ENCODE measurements around the gene EAPP. TPM values are rescaled to one million over a fixed set of nuclear protein-coding genes. Genes with fewer than 3 reads are reported as not detected.

Gene EAPP
- total and polyA plus RNA-seq, 2 of the 13 experiments (the other 11 are each of a cell fraction or from before 2014, with no cell fraction given) = 68.7 to 110 TPM

GRCh38 chr14:34554540-34555250 is 15.2 kb upstream of the EAPP start (continued):
- peak; percentile 71; the same call in 1 of the 2 replicates for TF ChIP-seq TP53 (CRISPR knock-in tag; conservative IDR thresholded peaks at IDR 0.05)
- TF ChIP-seq POLR2A (IDR thresholded peaks at IDR 0.05; ENCODE audit: insufficient read depth in 1 of 2, low read depth in 2 of 2, low read length in 2 of 2) = peak in 1 of 2 experiments; percentile 64; a peak in 2 of 4 replicates
- TF ChIP-seq PRDM10 (CRISPR knock-in tag; IDR thresholded peaks at IDR 0.05; ENCODE audit: low read depth) = 0 out of 2 replicates have a peak, but pooled peaks have one; percentile 76
- TF ChIP-seq, protein P1, sequence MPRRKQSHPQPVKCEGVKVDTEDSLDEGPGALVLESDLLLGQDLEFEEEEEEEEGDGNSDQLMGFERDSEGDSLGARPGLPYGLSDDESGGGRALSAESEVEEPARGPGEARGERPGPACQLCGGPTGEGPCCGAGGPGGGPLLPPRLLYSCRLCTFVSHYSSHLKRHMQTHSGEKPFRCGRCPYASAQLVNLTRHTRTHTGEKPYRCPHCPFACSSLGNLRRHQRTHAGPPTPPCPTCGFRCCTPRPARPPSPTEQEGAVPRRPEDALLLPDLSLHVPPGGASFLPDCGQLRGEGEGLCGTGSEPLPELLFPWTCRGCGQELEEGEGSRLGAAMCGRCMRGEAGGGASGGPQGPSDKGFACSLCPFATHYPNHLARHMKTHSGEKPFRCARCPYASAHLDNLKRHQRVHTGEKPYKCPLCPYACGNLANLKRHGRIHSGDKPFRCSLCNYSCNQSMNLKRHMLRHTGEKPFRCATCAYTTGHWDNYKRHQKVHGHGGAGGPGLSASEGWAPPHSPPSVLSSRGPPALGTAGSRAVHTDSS (CRISPR knock-in tag; conservative IDR thresholded peaks at IDR 0.05) = no peak
- no peak for TF ChIP-seq ZNF883 (CRISPR knock-in tag; IDR thresholded peaks at IDR 0.05; ENCODE audit: not compliant biosample characterization)
- TF ChIP-seq ZBTB43 (CRISPR knock-in tag; conservative IDR thresholded peaks at IDR 0.05) = 0 out of 2 replicates have a peak, but pooled peaks have one; percentile 34
- TF ChIP-seq ZNF33A (CRISPR knock-in tag; IDR thresholded peaks at IDR 0.05; ENCODE audit: borderline replicate concordance) = no peak
- TF ChIP-seq NPAS2 (CRISPR knock-in tag; IDR thresholded peaks at IDR 0.05; ENCODE audit: borderline replicate concordance) = no peak
- TF ChIP-seq CCAR2 (optimal IDR thresholded peaks at IDR 0.05; ENCODE audit: low read depth, low read length) = no peak
- TF ChIP-seq ZNF230 (CRISPR knock-in tag; IDR thresholded peaks at IDR 0.05) = peak; percentile 74; the same call in 1 of the 2 replicates
- TF ChIP-seq SMAD9 (CRISPR knock-in tag; IDR thresholded peaks at IDR 0.05) = 0 out of 2 replicates have a peak, but pooled peaks have one; percentile 36
- TF ChIP-seq ZBED4 (CRISPR knock-in tag; IDR thresholded peaks at IDR 0.05; ENCODE audit: borderline replicate concordance) = no peak
- TF ChIP-seq ZNF543 (CRISPR knock-in tag; IDR thresholded peaks at IDR 0.05) = peak; percentile 60; the same call in 1 of the 2 replicates
- TF ChIP-seq ZNF761 (CRISPR knock-in tag; conservative IDR thresholded peaks at IDR 0.05) = peak; percentile 68; the same call in 1 of the 2 replicates
- no peak for TF ChIP-seq HNRNPK (IDR thresholded peaks at IDR 0.05; ENCODE audit: low read depth, low read length, poor library complexity, severe bottlenecking)
- TF ChIP-seq ZBTB8A (CRISPR knock-in tag; IDR thresholded peaks at IDR 0.05; ENCODE audit: borderline replicate concordance, low read depth) = peak; percentile 77; the same call in 1 of the 2 replicates
